Panc1 (cell line): ENCODE results near the gene POMT2.
"Not testable (repeated sequence)": the region's sequence is repeated elsewhere in the genome, so short reads cannot be mapped to it uniquely, and the experiment has no call there.

Experiments
- POLR2AphosphoS5 ChIP-seq: IDR thresholded peaks from 2 replicates; pipeline ENCODE4 v1.6.1; 2012; ENCODE audit warnings: mild to moderate bottlenecking, low read depth, low read length, moderate library complexity
- TF ChIP-seq, protein P1 (sequence below): fragments of 450-650 bp; IDR thresholded peaks from 2 replicates; pipeline ENCODE4 v1.5.1; 2017; ENCODE audit warnings: mild to moderate bottlenecking
- TF ChIP-seq, protein P2 (sequence below), 2 experiments: IDR thresholded peaks; 2 replicates each; pipeline ENCODE4 v1.6.1; 2011 to 2012; ENCODE audit warnings: low read depth in 2 of 2, control low read depth in 1 of 2, low read length in 1 of 2, mild to moderate bottlenecking in 1 of 2, moderate library complexity in 1 of 2; ENCODE audit not compliant: insufficient read depth in 1 of 2

DNA sequence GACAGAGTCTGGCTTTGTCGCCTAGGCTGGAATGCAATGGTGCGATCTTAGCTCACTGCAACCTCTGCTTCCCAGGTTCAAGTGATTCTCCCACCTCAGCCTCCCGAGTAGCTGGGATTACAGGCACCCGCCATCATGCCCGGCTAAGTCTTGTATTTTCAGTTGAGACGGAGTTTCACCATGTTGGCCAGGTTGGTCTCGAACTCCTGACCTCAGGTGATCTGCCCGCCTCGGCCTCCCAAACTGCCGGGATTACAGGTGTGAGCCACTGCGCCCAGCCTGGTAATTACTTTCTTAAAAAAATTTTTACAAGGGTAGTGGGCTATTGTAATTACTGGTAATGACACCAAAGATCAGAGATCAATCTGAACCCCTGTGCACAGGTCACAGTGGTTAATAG lies 1.9 kb downstream of the POMT2 start:
- TF ChIP-seq, protein P1, sequence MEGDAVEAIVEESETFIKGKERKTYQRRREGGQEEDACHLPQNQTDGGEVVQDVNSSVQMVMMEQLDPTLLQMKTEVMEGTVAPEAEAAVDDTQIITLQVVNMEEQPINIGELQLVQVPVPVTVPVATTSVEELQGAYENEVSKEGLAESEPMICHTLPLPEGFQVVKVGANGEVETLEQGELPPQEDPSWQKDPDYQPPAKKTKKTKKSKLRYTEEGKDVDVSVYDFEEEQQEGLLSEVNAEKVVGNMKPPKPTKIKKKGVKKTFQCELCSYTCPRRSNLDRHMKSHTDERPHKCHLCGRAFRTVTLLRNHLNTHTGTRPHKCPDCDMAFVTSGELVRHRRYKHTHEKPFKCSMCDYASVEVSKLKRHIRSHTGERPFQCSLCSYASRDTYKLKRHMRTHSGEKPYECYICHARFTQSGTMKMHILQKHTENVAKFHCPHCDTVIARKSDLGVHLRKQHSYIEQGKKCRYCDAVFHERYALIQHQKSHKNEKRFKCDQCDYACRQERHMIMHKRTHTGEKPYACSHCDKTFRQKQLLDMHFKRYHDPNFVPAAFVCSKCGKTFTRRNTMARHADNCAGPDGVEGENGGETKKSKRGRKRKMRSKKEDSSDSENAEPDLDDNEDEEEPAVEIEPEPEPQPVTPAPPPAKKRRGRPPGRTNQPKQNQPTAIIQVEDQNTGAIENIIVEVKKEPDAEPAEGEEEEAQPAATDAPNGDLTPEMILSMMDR, result not testable (repeated sequence)
- TF ChIP-seq, protein P2, sequence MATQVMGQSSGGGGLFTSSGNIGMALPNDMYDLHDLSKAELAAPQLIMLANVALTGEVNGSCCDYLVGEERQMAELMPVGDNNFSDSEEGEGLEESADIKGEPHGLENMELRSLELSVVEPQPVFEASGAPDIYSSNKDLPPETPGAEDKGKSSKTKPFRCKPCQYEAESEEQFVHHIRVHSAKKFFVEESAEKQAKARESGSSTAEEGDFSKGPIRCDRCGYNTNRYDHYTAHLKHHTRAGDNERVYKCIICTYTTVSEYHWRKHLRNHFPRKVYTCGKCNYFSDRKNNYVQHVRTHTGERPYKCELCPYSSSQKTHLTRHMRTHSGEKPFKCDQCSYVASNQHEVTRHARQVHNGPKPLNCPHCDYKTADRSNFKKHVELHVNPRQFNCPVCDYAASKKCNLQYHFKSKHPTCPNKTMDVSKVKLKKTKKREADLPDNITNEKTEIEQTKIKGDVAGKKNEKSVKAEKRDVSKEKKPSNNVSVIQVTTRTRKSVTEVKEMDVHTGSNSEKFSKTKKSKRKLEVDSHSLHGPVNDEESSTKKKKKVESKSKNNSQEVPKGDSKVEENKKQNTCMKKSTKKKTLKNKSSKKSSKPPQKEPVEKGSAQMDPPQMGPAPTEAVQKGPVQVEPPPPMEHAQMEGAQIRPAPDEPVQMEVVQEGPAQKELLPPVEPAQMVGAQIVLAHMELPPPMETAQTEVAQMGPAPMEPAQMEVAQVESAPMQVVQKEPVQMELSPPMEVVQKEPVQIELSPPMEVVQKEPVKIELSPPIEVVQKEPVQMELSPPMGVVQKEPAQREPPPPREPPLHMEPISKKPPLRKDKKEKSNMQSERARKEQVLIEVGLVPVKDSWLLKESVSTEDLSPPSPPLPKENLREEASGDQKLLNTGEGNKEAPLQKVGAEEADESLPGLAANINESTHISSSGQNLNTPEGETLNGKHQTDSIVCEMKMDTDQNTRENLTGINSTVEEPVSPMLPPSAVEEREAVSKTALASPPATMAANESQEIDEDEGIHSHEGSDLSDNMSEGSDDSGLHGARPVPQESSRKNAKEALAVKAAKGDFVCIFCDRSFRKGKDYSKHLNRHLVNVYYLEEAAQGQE (IDR thresholded peaks at IDR 0.05; ENCODE audit: insufficient read depth in 1 of 2, low read depth in 2 of 2, low read length in 1 of 2), result not testable (repeated sequence)
- not testable (repeated sequence) for TF ChIP-seq POLR2AphosphoS5
